ENCODE results near the gene COL17A1.

COL17A1 gene

GRCh38 chr10:104054430-104054829, 31.2 kb downstream of the COL17A1 start:
- no peak for DNase-seq (ENCODE audit: low read depth in 3 of 3, low spot score in 1 of 3)

- DNase-seq (ENCODE audit: low read depth in 3 of 3, low spot score in 1 of 3): no peak
These were observed 32.5 kb downstream of the COL17A1 start for GRCh38 chr10:104053201-104053600.

- DNase-seq (ENCODE audit: low read depth in 3 of 3, low spot score in 1 of 3): no peak
These were observed 33.2 kb downstream of the COL17A1 start for GRCh38 chr10:104052431-104052830.

GRCh38 chr10:104049504-104050250, 36.0 kb downstream of the COL17A1 start:
- DNase-seq (ENCODE audit: low read depth in 3 of 3, low spot score in 1 of 3): no peak

- no peak for DNase-seq (ENCODE audit: low read depth in 3 of 3, low spot score in 1 of 3)
These were observed 39.0 kb downstream of the COL17A1 start for GRCh38 chr10:104046651-104047050.

GRCh38 chr10:104045151-104046089, 40.3 kb downstream of the COL17A1 start:
- no peak for DNase-seq (ENCODE audit: low read depth in 3 of 3, low spot score in 1 of 3)

GRCh38 chr10:104043854-104044253, 41.8 kb downstream of the COL17A1 start:
- DNase-seq (ENCODE audit: low read depth in 3 of 3, low spot score in 1 of 3): no peak

- DNase-seq (ENCODE audit: low read depth in 3 of 3, low spot score in 1 of 3): no peak
These were observed 42.4 kb downstream of the COL17A1 start for GRCh38 chr10:104043185-104043830.

GRCh38 chr10:104041891-104042535, 43.7 kb downstream of the COL17A1 start:
- DNase-seq (ENCODE audit: low read depth in 3 of 3, low spot score in 1 of 3): no peak

GRCh38 chr10:104040862-104041789, 44.6 kb downstream of the COL17A1 start:
- no peak for DNase-seq (ENCODE audit: low read depth in 3 of 3, low spot score in 1 of 3)

- DNase-seq (ENCODE audit: low read depth in 3 of 3, low spot score in 1 of 3): no peak
These were observed 45.3 kb downstream of the COL17A1 start for GRCh38 chr10:104040382-104040781.

- DNase-seq (ENCODE audit: low read depth in 3 of 3, low spot score in 1 of 3): no peak
These were observed 46.5 kb downstream of the COL17A1 start for GRCh38 chr10:104038958-104039752.

GRCh38 chr10:104038537-104038936, 47.1 kb downstream of the COL17A1 start:
- no peak for DNase-seq (ENCODE audit: low read depth in 3 of 3, low spot score in 1 of 3)

GRCh38 chr10:104037261-104037951, 48.3 kb downstream of the COL17A1 start:
- DNase-seq (ENCODE audit: low read depth in 3 of 3, low spot score in 1 of 3): no peak

GRCh38 chr10:104036518-104037260, 49.0 kb downstream of the COL17A1 start:
- DNase-seq (ENCODE audit: low read depth in 3 of 3, low spot score in 1 of 3): no peak

- DNase-seq (ENCODE audit: low read depth in 3 of 3, low spot score in 1 of 3): no peak
These were observed 49.7 kb downstream of the COL17A1 start for GRCh38 chr10:104036069-104036384.

GRCh38 chr10:104035194-104036068, 50.2 kb downstream of the COL17A1 start:
- no peak for DNase-seq (ENCODE audit: low read depth in 3 of 3, low spot score in 1 of 3)
